ENCODE results near the gene MSL1.
"Not testable (repeated sequence)": the region's sequence is repeated elsewhere in the genome, so short reads cannot be mapped to it uniquely, and the experiment has no call there.

Gene MSL1

DNA sequence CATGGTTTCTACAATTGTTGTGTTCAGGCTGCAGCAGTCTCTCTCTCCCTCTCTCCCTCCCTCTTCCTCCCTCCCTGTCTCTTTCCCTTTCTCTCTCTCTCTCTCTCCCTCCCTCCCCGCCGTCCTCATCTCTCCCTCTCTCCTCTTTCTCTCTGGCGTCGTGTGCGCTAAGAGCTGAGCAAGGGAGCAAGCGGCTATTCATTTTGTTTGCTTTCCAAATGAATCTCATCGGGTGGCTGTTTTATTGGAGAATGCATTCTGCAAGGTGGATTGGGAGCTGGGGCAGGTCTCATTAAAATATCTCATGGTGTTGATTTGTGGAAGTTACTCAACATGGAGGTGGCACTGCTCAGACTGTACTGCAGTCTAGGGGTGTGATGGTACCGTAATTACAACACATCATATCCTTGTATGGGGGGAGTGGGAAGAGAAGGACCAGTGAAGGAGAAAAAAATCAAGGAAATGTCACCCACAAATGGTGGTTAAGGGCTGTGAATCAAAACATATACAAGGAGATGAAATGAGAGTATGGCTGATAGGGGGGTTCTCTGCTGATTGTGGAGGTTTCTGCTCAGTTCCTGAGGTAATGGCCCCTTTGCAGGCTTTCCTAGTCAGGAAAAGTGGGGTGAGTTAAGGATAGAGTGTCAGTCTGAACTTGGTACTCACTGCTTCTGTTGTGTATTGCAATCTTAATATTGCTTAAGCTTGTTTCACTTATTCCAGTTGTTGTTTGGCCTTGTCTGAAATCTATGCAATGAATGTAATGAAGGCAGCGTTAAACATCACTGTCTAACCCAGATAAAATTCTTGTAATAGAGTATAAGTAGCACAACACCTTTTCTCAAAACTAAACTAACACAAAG, 2.7 kb downstream of the MSL1 start:
- no peak for DNase-seq (ENCODE audit: low read depth in 2 of 2)

DNA sequence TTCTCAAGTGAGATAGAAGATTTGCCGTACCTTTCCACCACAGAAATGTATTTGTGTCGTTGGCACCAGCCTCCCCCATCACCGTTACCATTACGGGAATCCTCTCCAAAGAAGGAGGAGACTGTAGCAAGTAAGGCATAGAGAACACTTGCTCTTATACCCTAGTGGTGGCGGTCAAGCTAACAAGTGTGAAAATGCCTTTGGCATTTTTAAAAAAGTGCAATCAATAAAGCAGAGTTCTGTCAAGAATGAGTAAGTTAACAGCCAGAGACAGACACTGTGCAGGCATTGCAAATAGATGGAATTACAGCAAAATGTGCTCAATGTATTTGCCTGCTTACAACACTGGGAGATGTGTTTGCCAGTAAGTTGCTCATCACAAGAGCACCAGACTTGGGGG, 7.7 kb downstream of the MSL1 start:
- no peak for DNase-seq (ENCODE audit: low read depth in 2 of 2)

DNA sequence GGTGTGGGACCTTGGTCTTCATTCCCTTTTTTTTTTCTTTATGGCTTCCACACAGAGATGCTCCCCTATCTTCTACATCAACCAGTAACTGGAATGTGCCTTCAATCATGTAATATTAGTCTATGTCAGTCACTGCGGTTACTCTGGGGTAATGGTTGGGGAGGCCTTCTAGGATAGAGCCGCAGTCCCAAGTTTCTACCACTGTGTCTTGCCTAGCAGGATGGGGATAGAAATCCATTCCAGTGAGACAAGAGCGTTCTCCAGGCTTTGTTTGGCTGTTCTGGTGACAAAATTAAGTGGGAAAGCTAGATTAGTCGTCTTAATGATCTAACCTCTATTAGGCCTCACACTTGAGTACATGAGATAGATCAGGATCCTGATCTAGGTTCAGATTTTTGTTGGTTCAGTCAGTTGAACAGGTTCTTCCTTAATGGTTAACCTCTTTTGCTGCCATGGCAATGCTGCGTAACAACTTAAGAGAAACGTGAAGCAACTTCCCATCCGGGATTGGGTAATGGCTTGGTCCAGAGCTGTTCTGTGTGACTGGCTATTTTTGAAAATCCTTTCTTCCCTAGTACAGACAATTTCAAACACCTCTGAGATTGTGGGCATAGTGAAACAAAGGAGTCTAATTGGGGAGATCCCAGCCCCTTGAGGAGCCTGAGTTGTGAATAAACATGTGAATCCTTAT, 8.7 kb downstream of the MSL1 start:
- DNase-seq (ENCODE audit: low read depth in 2 of 2): no peak

DNA sequence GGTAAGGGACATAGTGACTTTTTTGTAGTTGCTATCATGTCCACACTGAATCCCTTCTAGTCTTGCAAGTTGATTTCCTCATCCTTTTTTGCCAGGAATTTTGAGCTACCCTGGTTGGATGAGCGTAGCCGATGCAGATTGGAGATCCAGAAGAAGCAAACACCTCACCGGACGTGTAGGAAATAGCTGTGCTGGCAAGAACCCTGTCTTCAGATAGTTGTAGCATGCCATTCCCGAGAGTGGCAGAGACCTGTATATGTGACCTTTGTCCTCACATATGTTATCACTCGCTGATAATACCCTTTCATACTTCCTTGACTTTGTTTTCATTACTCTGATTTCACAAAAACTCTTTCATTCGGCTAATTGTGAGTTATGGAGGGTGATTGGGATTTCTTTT, 12.4 kb downstream of the MSL1 start:
- DNase-seq (ENCODE audit: low read depth in 2 of 2): no peak

DNA sequence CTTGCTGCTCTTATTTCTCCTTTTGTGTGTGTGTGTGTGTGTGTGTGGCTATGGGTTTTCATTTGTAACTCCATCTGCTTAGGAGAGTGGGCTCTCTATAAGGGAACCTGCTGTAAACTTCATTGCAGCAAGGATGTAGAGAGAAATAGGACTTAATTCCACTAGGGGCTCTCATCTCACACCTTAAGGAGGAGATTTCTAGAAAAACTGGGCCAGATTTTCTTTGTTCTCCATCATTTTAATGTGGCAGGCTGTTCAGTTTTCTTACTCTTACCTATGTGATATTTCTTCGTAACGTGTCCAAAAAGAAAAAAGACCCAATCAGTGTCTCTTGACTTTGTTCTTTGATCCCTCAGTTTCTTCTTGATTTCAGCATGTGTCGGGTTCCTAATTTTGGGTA, 14.0 kb downstream of the MSL1 start:
- no peak for DNase-seq (ENCODE audit: low read depth in 2 of 2)

DNA sequence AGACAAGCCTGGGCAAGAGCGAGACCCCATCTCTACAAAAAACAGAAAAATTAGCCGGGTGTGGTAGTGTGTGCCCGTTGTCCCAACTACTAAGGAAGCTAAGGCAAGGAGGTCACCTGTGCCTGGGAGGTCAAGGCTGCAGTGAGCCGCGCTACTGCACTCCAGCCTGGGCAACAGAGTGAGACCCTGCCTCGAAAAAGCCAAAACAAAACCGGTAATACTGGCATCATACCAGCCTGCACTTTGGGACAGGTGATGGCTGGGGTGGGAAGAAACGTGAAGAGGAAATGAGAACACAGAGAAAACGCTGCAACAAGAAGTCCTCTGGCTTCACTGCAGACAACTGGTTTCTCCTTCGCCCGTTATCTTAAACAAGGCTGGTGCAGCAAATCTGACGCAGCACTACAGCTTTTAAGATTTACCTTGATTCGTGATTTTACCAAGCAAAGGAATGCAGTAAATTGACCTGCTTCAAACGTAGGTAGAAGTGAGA, 17.8 kb downstream of the MSL1 start:
- no peak for DNase-seq (ENCODE audit: low read depth in 2 of 2)

DNA sequence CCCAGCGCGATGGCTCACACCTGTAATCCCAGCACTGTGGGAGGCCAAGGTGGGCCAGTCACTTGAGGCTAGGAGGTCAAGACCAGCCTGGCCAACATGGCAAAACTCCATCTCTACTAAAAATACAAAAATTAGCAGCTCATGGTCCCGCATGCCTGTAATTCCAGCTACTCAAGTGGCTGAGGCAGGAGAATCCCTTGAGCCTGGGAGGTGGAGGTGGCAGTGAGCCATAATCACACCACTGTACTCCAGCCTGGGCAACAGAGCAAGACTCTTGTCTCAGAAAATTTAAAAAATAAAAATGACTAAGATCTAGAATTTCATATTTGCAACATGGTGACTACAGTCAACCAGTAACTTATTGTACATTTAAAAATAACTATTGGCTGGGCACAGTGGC, 21.4 kb downstream of the MSL1 start:
- not testable (repeated sequence) for DNase-seq (ENCODE audit: low read depth in 2 of 2)

DNA sequence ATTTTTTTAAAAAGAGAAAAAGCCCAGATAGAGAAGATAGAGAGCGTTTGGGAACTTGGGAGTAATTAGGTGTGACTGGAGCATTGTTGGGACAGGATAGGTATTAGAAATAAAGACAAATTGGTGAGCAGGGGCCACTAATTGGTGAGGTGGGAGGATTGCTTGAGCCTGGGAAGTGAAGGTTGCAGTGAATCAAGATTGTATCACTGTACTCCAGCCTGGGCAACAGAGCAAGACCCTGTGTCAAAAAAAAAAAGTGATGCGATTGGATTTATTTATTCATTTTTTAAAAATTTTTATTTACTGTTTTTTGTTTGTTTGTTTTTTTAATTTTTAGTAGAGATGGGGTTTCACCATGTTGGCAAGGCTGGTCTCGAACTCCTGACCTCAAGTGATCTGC, 23.7 kb downstream of the MSL1 start:
- DNase-seq (ENCODE audit: low read depth in 2 of 2): no peak

DNA sequence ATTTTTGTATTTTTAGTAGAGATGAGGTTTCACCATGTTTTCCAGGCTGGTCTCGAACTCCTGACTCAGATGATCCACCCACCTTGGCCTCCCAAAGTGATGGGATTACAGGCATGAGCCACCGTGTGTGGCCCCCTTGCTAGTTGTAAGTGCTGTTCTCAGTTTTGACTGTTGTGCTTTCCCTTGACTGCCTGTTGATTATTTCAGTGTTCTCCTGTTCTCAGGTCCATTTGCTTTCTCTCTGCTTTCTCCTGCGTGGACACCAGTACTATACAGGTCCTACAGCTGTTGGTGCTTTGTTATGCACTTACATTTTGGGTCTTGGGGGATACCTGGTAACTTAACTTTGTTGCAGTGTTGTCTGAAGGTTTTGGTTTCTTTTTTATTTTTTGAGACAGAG, 26.8 kb downstream of the MSL1 start:
- DNase-seq (ENCODE audit: low read depth in 2 of 2): no peak

DNA sequence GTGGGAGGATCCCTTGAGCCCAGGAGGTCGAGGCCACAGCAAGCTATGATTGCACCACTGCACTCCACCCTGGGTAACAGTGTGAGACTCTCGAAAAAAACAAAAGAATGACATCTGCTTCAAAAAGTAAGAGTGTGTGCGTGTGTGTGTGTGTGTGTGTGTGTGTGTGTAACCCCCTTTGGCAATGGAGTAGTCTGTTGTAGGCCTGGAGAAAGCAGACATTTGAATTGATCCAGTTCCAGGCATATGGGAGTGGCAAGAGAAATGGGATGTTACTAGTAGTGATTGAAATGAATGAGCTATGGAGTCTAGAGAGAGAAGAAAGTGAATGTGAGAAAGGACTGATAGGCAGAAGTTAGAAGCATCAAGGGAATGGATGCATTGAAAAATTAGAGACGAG, 28.5 kb downstream of the MSL1 start:
- no peak for DNase-seq (ENCODE audit: low read depth in 2 of 2)

DNA sequence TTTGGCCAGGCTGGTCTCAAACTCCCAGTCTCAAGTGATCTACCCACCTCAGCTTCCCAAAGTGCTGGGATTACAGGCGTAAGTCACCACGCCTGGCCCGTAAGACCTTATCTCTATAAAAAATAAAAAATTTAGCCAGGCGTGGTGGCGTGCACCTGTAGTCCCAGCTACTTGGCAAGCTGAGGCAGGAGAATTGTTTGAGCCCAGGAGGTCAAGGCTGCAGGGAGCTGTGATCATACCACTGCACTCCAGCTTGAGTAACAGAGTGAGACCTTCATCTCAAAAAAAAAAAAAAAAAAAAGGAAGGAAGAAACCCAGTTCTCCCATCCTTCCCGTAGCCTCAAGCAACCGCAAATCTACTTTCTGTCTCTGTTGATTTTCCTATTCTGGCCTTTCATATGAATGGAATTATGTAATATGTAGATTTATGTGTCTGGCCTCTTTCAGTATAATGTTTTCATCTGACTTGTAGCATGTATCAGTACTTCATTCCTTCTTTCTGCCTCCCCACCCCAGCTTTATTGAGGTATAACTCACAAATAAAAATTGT, 29.7 kb downstream of the MSL1 start:
- DNase-seq (ENCODE audit: low read depth in 2 of 2): no peak

DNA sequence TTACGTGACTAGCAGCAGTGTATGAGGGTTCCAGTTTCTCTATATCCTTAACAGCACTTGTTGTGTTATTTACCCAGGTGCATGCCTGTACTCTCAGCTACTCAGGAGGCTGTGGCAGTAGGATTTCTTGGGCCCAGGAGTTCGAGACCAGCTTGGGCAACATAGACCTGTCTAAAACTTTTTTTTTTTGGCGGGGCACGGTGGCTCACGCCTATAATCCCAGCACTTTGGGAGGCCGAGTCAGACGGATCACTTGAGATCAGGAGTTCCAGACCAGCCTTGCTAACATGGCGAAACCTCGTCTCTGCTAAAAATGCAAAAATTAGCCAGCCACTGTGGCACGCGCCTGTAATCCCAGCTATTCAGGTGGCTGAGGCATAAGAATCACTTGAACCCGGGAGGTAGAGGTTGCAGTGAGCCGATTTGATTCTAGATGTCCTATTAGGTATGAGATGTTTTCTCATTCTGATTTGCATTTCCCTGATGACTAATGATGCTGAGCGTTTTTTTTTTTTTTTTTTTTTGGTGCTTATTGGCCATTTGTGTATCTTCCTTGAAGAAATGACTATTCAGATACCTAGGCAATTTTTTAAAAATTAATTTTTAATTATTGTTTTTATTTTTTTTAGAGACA, 31.9 kb downstream of the MSL1 start:
- no peak for DNase-seq (ENCODE audit: low read depth in 2 of 2)

DNA sequence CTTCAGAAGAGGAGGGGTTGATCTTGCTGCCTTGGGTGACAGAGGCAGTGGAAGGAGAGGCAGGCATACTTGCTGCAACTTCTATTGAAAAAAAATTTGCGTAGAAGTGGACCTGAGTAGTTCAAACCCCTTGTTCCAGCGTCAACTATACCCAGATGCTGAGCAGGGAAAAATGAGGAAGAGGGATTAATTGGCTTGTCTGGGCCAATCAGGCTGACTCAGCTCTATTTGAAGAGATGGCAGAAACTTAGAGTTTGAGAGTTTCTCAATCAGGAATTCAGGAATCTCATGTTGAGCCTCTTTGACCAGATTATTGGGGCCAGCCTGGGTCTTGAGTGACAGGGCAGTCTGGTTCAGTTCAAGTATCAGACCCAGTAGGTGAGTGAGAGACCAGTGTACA, 36.2 kb downstream of the MSL1 start:
- DNase-seq (ENCODE audit: low read depth in 2 of 2): no peak

DNA sequence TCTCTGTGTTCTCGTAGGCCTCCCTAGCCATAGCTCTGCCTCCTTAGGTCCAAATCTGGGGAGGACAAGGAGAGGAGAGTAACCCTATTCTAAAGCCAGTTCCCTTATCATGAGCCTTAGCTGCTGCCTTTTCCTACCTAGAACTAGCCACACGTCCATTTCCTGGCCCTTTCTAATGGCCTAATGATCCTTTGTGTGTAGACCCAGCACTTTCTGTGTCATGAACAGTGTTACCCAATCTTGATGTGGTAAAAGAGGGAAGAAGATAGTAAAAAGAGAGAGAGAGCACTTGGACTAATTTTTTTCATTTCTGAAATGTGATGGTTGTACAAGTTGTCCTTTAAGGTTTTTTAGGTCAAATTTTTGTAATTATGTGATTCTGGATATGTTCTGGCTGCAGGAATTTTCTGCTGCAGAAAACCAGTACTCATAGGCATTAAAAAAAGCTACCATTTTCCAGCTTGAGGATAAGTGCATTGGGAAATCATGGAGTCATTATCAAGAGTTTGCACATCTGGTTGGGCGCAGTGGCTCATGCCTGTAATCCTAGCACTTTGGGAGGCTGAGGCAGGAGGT, 36.8 kb downstream of the MSL1 start:
- DNase-seq (ENCODE audit: low read depth in 2 of 2): no peak

DNA sequence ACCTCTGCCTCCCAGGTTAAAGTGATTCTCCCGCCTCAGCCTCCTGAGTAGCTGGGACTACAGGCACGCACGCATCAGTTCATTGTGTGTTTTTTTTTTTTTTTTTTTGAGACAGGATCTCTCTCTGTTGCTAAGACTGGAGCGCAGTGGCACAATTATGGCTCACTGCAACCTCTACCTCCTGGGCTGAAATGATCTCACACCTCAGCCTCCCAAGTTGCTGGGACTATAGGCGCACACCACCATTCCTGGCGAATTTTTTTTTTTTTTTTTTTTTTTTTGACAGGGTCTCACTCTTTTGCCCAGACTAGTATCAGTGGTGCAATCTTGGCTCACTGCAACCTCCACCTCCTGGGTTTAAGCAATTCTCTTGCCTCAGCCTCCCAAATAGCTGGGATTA, 37.7 kb downstream of the MSL1 start:
- no peak for DNase-seq (ENCODE audit: low read depth in 2 of 2)

DNA sequence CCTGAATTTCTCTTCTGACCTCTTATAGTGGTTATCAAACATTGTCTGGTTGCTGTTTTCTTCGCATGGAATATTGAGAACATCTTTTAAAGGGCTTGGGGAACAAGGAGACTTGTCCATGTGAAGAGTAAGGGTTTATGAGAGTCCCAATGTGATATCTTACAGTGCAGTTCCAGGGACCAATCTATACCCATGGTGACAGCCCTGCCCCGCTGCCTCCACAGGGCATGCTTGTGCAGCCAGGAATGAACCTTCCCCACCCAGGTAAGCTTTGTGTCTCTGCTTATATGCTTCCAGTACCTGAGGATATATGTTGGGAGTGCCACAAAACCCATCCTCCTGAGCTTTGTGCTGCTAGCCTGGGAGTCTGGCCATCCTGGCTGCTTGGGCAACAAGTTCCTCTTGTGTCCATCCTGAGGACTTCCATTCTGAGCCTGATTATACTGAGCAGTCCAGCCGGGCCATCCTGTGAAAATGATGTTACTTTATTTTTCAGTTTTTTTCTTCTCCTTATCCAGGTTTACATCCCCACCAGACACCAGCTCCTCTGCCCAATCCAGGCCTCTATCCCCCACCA, 46.0 kb downstream of the MSL1 start:
- DNase-seq (ENCODE audit: low read depth in 2 of 2): no peak

DNA sequence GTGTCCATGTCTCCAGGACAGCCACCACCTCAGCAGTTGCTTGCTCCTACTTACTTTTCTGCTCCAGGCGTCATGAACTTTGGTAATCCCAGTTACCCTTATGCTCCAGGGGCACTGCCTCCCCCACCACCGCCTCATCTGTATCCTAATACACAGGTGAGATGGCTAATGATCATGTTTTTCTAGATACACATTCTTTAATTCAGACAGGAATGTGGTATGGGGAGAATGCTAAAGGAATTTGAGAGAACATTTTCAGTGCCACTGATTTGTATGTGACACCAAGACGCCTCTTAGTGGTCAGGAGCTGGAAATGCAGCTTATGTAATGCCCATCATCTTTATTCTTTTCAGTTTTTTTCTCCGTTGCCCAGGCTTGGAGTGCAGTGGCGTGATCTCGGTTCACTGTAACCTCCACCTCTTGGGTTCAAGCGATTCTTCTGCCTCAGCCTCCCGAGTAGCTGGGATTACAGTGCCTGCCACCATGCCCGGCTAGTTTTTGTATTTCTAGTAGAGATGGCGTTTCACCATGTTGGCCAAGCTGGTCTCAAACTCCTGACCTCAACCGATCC, 46.6 kb downstream of the MSL1 start:
- DNase-seq (ENCODE audit: low read depth in 2 of 2): peak in 1 of 2 donors; percentile 13

DNA sequence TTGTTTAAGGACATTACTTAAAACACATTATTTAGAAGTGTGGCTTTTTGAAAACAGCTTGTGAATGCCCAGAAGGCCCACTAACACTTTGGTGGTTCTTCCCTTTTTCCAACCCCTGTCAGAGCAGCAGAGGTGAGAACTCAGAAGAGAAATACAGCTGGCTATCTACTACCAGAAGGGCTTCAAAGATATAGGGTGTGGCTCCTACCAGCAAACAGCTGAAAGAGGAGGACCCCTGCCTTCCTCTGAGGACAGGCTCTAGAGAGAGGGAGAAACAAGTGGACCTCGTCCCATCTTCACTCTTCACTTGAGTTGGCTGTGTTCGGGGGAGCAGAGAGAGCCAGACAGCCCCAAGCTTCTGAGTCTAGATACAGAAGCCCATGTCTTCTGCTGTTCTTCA, 48.6 kb downstream of the MSL1 start:
- no peak for DNase-seq (ENCODE audit: low read depth in 2 of 2)

DNA sequence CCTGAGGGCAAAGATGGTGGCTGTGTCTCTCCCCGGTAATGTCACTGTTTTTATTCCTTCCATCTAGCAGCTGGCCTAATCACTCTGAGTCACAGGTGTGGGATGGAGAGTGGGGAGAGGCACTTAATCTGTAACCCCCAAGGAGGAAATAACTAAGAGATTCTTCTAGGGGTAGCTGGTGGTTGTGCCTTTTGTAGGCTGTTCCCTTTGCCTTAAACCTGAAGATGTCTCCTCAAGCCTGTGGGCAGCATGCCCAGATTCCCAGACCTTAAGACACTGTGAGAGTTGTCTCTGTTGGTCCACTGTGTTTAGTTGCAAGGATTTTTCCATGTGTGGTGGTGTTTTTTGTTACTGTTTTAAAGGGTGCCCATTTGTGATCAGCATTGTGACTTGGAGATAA, 50.0 kb downstream of the MSL1 start:
- no peak for DNase-seq (ENCODE audit: low read depth in 2 of 2)

DNA sequence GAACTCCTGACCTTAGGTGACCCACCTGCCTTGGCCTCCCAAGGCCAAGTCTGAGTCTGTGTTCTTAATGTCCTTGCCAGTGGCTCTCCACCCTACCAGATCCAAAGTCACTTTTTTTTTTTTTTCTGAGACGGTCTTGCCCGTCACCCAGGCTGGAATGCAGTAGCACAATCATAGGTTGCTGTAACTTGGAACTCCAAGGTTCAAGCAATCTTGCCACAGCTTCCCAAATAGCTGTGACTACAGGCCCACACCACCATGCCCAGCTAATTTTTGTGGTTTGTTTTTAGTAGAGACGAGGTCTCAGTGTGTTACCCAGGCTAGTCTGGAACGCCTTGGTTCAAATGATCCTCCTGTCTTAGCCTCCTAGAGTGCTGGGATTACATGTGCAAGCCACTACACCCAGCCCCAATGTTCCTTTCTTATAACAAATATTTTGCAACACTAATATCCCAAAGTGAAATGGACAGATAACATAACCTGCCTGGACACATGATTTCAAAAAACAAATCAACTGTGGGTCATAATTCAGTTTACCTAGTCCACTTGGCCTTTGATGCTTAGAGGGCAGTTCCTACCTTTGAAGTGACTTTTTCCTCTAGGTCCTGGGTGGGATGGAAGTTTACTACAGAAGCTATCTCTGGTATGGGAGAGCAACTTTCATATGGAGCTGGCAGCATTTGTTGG, 51.5 kb downstream of the MSL1 start:
- DNase-seq (ENCODE audit: low read depth in 2 of 2): no peak

DNA sequence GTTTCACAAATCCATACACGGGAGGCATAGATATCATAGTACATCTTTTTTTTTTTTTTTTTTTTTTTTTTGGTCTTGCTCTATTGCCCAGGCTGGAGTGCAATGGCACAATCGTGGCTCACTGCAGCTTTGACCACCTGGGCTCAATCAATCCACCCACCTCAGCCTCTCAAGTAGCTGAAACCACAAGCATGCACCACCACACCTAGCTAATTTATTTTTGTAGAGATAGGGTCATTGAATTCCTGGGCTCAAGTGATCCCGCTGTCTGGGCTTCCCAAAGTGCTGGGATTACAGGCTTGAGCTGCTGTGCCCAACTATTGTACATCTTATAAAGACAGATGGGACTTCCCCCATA, 52.0 kb downstream of the MSL1 start:
- no peak for DNase-seq (ENCODE audit: low read depth in 2 of 2)

Measured in stimulated activated CD8-positive, alpha-beta memory T cell treated with anti-CD3 and anti-CD28 coated beads, Interleukin-2, amount 100 ng/mL, for 1 hour (primary cell).